GOT3 (cell line): ENCODE data around the gene RPLP2.
A peak's percentile ranks its signal among the peaks of the same experiment; 100 is the strongest.

Source experiments
- DNase-seq: peaks from one replicate; lab custom pipeline; 2025; ENCODE audit warnings: mixed read lengths; lab: John Stamatoyannopoulos, UW

The RPLP2 gene

DNA sequence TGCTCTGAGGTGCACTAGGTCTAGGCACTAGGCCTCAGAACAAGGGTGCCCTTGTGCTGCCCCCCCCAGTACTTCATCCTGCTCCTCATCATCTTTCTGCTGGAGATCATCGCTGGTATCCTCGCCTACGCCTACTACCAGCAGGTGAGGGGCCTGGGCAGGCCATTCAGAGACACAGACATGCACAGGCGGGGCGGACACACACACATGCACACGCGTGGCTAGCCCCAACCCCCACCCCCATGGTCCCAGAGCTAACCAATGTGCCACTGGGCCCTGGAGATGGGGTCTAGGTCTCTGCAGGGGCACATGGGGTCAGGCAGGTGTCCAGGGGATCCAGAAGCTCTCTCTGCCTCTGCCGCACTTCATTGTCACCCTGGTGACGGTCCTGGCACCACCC lies 26.9 kb downstream of the RPLP2 start:
- no peak for DNase-seq

DNA sequence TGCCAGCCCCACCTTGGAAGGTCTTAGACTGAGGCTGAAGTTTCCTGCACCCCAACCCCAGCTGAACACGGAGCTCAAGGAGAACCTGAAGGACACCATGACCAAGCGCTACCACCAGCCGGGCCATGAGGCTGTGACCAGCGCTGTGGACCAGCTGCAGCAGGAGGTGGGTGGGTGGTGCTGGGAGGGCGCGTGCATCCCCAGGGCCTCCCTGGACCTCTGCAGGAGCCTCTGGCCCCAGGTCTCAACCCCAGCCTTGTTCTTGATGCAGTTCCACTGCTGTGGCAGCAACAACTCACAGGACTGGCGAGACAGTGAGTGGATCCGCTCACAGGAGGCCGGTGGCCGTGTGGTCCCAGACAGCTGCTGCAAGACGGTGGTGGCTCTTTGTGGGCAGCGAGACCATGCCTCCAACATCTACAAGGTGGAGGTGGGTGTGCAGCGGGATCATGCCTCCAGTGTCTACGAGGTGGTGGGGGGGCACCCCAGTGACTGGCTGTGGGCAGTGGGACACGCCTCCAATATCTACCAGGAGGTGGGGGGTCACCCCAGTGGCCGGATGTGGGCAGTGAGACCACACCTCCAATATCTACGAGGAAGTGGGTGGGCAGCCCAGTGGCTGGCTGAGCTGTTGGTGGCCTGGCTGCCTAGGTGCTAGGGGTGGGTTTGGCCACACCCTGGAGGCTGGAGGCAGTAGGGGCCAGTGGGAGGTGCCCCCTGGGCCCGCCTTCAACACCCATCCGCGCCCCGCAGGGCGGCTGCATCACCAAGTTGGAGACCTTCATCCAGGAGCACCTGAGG lies 27.6 kb downstream of the RPLP2 start:
- DNase-seq: no peak

DNA sequence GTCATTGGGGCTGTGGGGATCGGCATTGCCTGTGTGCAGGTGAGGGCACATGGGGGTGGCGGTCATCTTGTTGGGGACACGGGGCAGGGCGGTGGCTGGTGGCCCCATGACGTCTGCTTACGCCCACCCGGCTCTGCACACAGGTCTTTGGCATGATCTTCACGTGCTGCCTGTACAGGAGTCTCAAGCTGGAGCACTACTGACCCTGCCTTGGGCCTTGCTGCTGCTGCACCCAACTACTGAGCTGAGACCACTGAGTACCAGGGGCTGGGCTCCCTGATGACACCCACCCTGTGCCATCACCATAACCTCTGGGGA lies 28.2 kb downstream of the RPLP2 start:
- DNase-seq: no peak

DNA sequence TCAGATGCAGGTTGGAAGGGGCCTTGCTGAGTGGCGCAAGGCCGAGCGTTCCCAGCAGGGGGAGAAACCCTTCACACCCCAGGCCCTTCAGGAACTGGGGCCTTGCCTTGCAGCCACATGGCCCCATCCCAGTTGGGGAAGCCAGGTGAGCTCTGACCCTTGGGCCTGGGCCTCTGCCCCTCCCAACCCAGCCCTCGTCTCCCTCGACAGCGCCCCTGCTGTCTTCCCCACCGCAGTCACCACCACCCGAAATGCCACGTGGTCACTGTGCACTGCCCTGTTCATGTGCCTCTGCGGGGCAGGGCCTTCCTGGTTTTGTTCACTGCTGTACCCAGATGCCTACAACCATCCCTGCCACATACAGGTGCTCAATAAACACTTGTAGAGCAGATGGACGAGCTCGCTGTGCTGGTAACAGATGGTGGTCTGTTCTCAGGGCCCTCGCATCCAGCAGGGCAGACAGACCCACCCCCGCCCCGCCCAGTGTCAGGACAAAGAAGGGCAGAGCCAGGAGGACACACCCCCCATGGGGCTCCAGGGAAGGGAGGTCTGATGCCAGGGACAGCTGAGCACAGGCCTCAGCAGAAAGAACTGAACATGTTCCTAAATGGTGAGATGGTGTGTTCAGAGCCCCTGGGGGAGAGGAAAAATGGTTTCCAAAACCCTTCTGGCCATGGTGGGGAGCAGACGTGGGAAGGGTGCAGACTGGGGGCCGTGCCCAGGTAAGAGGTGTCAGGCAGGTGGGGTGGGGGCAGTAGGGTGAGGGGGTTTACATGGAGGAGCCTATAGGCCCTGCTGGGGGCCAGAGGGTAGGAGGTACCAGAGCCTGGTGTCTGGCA lies 28.9 kb downstream of the RPLP2 start:
- no peak for DNase-seq

DNA sequence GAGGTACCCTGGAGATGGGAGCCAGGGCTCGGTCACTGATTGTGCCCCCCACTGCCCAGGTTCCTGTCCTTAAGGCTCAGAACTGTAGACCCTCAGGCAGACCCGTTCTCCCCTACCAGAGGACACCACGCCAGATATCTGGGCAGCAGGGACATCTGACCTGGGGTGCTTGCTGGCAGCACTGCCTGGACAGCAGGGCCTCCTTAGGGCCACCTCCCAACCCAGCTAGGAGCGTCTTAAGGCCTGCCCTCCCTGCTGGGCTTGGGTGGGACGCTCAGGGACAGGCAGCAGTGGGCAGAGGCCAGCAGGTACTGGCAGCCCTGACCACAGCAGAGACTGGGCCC lies 29.5 kb downstream of the RPLP2 start:
- DNase-seq: no peak

DNA sequence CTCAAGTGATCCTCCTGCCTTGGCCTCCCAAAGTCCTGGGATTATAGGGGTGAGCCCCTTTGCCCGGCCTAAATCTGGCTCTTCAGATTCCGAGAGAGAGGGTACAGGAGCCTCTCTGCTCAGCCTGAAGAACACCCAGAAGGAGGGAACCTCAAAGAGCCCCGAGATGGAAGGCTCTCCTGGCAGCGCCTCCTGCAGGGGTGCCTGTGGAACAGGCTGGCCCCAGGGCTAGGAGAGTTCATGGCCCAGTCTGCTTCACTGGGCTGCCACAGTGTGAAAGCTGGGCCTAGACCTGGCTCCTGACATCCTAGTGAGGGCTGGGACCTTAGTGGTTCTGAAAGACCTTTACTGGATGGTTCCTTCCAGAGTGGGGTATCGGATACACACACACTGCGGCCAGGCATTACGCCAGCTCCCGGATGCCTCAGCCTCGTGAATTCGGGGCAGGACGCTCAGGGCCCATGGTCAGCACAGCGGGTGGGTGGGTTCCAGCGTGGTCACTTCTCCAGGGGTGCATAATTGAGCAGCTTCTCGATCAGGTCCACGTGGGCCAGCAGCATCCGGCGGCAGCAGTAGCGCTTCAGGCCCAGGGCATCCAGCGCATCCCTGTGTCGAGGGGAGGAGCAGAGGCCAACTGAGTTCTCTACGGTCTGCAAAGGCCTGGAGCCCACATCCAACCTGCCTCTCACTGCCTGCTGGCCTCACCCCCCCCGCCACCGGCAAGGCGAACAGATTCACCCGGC lies 30.3 kb downstream of the RPLP2 start:
- no peak for DNase-seq

DNA sequence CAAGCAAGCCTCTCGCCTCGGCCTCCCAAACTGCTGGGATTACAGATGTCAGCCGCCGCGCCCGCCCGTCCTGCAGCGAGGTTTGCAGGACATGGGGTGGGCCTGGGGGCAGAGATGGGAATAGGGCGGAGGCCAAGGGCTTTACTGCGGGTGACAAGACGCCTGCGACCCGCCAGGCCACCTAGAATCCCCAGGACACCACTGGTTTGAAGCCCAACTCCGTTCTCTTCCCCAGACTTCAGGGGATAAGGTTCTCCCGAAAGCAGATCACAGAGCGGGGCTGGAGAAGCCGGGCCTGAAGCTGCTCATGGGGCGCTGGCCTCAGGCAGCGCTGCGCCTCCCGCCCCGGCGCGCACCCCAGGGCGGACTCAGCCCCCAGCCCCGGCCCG lies 32.2 kb downstream of the RPLP2 start:
- DNase-seq: no peak

DNA sequence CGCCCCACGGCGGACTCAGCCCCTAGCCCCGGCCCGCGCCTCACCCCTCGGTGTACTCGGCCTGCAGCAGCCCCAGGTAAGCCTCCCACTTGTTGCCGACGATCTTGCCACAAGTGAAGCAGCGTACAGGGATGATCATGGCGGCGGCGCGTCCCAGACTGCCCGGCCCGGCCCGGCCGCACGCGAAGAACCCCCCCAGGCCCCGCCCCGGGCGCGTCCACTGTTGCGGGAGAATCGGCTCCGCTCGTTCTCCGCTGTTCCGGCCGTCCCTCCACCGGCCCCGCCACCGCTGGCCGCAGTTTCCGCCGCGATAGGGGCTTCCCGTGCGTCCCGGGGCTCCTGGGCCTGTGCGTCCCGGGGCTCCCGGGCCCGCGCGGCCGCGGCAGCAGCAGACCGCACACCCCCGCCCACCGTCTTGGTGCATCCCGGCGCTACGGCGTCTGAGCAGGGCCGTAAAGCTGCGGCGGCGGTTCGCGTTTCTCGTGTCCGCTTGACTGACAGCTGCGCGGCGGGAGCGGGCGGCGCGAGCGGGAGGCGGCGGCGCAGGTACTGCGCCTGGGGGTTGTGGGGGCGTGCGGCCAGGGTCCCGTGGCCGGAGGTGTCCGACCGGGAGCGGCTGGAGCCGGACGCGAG lies 32.7 kb downstream of the RPLP2 start, which contains the start of the genes POLR2L and TSPAN4:
TSS of gene POLR2L (minus strand) at position 160 of the 633 bp plus-strand sequence. CDS start at position 139, 21 bp downstream.
TSS of gene TSPAN4 (plus strand) at position 483 of the 633 bp plus-strand sequence. CDS start 7,453 bp downstream, outside the sequence.
- DNase-seq: peak; percentile 16

DNA sequence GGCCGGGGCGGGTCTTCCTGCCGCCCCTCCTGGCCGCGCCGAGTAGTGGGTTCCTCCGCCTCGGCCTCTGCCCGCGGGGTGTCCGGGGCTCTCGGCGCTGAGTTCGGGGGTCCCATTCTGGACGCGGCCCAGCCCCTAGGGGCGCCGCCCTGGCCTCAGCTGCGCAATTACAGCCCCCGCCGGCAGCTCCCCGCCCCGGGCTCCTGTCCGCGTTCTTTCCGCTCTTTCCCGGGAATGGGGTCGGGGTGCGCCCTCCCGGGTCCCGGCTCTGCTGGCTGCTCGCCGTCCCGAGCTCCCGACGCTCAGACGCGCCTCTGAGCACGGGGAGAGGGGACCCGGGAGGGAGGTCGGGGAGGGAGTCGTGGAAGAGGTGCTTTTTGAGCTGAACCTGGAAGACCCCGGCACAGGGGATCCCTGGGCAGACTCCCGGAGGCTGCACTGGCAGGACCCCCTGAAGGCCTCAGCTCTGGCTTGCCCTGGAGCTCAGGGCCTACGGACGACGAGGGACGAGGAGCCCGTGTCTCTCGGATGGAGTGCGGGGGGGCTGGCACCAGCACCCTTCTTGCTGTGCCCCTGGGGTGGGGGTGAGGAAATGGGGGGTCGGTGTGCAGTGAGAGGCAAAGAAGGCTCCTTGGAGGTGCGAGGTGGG lies 33.4 kb downstream of the RPLP2 start:
- DNase-seq: no peak

DNA sequence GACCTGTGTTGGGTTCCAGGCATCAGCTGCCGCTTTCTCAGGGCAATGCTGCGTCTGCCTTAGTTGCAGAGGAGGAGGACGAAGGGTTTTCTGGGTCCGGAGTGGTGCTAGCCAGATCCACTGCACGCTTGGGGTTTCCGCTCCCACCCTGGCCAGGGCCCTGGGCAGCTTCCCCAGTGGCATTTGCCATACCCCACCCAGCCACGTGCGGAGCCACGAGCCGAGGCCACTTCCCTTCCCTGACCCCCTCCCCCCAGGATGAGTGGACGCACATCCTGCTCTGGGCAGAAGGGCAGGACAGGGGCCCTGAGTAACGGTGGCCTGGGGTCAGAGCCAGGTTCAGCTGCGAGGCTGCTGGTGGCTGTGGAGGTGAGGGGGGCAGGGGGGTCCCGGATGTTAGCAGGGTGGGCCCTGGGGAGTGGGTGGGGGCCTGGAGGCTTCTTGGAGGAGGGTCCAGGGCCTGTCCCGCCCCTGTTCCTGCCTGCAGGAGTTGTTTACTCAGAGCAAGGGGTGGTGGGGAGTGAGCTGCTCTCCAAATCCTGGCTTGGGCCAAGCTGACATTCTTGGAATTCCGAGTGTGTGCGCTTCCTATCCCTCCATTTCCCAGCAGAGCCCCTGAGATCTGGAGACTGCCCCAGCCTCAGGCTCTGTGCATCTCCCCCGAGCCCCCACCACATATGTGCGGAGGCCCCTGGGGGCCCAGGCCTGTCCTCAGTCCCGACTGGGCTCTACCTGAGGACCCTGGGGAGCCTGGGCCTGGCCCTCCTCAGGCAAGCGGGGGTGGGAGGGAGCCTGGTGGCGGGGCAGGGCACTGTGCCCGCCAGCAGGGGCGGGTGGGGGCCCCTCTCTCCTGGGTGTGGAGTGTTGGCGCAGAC lies 34.3 kb downstream of the RPLP2 start:
- DNase-seq: peak; percentile 44

DNA sequence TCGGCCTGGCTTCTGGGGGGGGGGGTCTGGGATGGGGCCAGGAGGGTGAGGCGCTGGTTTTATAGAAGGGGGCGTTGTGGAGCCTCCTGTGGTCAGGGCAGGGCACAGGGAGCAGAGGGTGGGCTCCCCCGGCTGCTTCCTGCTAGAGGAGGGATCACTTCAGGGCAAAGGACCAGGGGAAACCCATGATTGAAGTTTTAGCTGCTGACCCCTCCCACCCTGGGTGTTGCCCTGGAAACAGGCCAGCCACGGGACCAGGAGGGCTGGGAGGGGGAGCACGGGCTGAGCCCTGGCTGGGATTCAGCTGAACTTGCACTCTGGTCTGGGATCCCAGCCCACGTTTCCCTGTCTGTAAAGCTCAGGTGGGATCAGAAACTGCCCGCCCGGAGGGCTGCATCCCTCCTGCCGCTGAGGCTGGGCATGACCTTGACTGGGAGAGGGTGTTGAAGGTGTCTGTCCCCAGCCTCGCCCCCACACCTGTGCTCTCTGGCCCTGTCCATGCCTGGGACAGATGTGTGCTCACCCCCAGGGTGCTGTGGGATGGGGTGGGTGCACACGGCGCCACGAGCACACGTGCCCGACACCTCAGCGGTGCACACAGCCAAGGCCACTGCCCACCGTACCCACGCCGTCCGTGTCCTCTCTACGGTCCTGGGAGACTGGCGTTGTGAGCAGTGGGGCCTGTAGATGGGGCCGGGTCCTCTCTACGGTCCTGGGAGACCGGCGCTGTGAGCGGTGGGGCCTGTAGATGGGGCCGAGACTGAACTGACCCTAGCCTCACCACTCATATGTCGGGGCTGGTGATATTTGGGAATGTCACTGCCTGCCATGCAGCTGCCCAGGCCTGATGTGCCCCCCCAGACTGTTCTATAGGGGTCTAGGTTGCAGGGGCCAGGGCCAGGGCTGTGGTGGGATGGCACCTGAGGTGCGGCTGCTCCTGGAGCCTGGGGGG lies 35.2 kb downstream of the RPLP2 start:
- DNase-seq: no peak

DNA sequence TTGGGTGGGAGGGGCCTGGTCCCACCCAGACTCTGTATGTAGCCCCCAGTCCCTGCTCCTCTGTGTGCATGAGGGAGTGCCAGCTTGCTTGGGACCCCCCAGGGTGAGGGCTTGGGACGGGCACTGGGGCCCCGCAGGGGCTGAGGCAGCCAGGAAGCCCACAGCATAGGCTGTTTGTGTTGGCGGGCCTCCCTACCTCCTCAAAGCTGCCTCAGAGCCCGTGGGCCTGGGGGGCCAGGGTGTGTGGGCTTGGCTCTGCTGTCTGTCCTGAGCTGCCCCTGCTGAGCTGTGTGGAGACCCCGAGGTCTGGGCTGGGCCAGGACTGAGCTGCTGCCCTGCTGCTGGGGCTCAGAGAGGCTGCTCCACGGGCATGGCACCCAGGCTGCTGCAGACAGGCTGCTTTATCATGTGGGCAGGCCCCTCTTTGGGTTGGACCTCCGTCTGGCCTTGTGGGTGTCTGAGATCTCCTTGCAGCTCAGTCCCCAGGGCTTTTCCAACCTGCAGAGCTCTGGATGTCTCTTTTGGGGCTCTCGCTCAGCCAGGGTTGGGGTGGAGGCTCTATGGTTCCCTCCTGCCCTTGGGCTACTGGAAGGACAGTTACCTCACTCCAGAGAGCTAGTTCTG lies 36.2 kb downstream of the RPLP2 start:
- no peak for DNase-seq

DNA sequence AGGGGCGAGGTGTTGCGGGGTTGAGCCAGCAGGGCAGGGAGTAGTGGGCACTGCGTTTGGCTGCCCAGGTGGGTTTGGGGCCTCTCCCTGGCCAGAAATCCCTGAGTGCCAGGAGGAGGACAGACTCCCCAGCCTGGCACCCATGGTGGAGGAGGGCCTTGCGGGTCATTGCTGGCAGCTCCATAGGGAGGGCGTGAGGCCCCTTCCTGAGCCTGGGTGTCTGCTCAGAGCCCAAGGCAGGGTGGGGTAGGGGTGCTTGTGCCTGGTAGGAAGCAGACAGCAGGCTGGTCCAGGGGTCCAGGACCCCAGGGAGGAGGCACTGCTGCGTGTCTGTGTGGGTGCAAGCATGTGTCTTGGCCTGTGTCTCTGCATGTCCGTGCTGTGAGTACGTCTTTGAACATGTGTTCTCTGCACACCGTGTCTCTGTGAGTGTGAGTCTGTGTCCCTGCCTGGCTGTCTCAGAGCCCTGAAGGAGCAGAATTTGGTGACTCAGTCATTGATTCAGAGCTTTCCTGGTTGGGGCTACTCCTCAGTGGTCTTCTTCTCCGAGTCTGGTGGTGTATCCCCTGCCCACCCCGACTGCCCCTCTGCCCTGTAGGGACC lies 36.8 kb downstream of the RPLP2 start:
- no peak for DNase-seq

DNA sequence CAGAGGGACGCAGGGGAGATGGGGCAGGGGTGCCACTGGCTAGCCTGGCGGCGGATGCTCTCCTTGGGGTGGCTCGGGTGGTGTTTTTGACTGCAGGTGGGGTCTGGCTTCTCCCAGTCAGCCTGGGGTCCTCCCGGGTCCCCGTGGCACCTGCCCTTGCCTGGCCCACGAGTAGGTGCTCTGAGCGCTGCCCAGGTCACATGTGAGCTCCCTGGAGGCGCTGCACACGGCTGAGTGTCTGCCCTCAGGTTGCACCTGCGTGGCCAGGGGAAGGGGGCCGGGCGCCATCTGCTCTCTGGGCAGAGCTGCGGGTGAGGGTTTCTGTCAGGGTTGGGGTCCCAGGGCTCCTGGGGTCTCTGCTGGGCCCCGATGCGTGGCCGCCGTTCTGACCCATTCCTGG lies 38.1 kb downstream of the RPLP2 start:
- no peak for DNase-seq

DNA sequence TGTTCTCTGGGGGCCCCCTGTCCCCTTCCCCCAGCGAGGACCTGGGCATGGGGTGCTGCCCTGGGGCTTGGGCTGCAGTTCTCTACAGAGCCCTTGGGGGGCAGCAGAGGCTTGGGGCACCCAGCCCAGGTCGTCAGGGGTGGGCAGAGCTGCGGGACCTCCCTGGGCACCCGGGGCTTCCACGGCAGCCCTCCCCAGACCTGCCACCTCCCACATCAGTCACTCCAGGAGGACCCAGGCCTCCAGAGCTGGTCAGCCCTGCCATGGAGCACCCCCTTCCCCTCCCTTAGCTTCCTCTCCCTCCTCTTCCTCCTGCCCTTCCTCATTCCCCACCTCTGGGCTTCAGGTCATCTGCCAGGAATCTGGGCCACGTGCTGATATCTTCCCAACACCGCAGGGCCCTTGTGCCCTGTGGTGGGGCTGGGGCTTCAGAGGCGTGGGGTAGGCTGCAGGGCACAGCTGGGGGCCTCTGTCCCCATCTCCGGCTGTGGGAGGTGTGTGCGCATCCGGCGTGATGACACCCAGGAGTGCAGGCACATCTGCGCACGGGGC lies 38.7 kb downstream of the RPLP2 start:
- no peak for DNase-seq

DNA sequence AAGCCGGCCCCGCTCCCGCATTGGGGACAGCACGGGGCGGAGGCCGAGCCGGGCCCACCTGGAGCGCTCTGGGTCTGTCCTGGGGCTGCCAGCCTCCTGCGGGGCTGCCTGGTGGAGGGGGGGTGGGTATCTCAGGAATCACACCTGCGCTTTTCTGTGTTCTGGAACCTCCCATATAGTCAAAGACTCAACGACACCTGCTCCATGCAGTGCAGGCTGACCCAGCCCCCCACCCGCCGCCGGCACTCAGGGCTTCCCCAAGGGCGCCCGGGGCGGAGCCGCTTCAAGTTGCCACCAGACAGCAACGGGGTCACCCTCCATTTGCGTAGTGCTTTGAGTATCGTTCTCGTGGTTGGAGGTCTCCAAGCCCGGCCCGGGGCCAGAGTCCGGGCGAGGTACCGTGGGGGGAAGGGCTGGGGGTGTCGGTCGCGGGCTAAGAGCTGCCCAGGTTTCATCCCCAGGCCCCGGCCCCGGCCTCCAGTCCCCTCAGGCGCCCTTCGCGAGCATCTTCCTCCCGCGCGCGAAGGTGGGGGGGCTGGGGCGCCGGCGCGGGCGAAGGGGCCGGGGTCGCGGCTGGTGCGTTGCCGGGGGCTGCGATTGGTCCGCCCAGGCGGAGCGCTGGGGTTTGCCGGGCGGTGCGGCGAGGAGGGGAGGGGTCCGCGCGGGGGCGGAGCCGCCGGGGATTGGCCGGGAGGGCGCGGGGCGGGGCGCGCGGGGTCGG lies 39.5 kb downstream of the RPLP2 start:
- no peak for DNase-seq

DNA sequence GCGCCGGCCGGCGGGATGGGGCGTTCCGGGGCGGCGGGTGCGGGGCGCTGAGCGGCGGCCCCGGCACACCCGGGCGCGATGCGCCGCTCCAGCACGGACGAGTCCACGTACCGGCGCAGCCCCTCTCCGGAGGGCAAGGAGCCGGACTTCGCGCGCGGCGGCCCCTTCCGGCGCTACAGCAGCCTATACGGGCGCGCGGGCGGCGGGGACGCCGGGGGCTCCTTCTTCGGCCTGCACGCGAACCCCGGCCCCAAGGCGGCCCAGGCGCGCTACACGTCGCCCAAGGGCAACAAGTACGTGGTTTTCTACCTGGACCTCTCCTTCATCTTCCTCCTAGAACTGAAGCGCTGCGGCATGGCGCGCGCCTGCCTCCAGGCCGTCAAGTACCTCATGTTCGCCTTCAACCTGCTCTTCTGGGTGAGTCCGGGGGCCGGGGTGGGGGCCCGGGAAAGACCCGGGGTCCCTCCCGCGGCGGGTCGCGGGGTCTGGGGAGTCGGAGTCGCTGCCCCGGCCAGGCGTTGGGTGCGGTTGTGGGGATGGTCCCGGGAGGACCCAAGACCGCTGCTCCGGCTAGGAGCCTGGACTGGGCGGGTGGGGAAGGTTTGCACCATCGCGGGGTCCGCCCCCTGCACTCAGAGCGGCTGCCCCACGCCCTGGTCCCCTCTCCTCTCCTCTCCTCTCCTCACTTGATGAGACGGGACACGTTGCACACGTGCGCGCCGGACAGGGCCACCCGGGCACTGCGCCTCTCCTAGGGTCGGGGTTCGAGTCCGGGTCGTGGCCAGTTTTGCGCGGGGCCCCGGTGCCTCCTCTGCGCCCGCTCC lies 40.4 kb downstream of the RPLP2 start:
- DNase-seq: no peak
